Adipose tissue (tissue), 3 donors: Measurements from ENCODE around the gene RETREG2. TPM values are rescaled to one million over a fixed set of nuclear protein-coding genes. Genes with fewer than 3 reads are reported as not detected.

ENCODE experiments used
- H3K27ac ChIP-seq: one replicate; pipeline ENCODE4 v1.5.1; 2013; ENCODE audit warnings: low read depth, low read length
- WGBS, 3 donors: extraction: QIAGEN DNeasy Blood & Tissue Kit; methylation state at CpG; one replicate each; pipeline ENCODE4 v1.1.7; 2013; 5-methylcytosine and 5-hydroxymethylcytosine counted together
- polyA plus RNA-seq, 3 donors: library from polyadenylated mRNA; stranded (reverse); fragments of 200-250 nt; gene quantifications; one replicate each; pipeline ENCODE4 v1.2.3, GENCODE V29; 2013
- donor health status: healthy with polysubstance abuse.
- donor health status: Bipolar disorder and iron deficiency.
- donor health status: healthy.

The RETREG2 gene
- polyA plus RNA-seq, result 10 to 100 TPM; 34.3 to 44.2 (median 40.2) TPM

- WGBS, 3 donors, result 0 to 1% (median 0%) methylated on average over 30 to 67 of the region's 67 CpGs
- peak within 1 kb of the TSS; percentile 94 for H3K27ac ChIP-seq
Measured at GRCh38 chr2:219177552-219178376, at the start of gene RETREG2. TSS of gene RETREG2 (plus strand) at chr2:219178275. CDS start at chr2:219178353, 78 bp downstream.

- 42 to 84% (median 61%) methylated on average over 7 of the region's 7 CpGs for WGBS, 3 donors
- H3K27ac ChIP-seq, result no peak overlapping the region
Measured at GRCh38 chr2:219128396-219128795, 49.7 kb upstream of the RETREG2 start.

GRCh38 chr2:219129589-219129988 is 48.5 kb upstream of the RETREG2 start:
- no peak overlapping the region for H3K27ac ChIP-seq
- WGBS, 3 donors, result 92 to 97% (median 96%) methylated on average over 16 of the region's 16 CpGs

GRCh38 chr2:219131327-219131726 is 46.7 kb upstream of the RETREG2 start:
- H3K27ac ChIP-seq, result no peak overlapping the region
- WGBS, 3 donors, result 77 to 83% (median 81%) methylated on average over 3 of the region's 3 CpGs

GRCh38 chr2:219131744-219132143 is 46.3 kb upstream of the RETREG2 start:
- WGBS, 3 donors, result 75 to 88% (median 84%) methylated on average over 4 of the region's 4 CpGs
- no peak overlapping the region for H3K27ac ChIP-seq

- H3K27ac ChIP-seq, result no peak overlapping the region
- 66 to 86% (median 70%) methylated on average over 4 of the region's 4 CpGs for WGBS, 3 donors
Measured at GRCh38 chr2:219133976-219134375, 44.1 kb upstream of the RETREG2 start.

- no peak overlapping the region for H3K27ac ChIP-seq
- 94 to 97% (median 96%) methylated on average over 3 of the region's 3 CpGs for WGBS, 3 donors
Measured at GRCh38 chr2:219140722-219141121, 37.4 kb upstream of the RETREG2 start.

GRCh38 chr2:219142329-219142728 is 35.7 kb upstream of the RETREG2 start:
- H3K27ac ChIP-seq, result no peak overlapping the region
- 84 to 89% (median 86%) methylated on average over 6 of the region's 6 CpGs for WGBS, 3 donors

GRCh38 chr2:219149667-219150066 is 28.4 kb upstream of the RETREG2 start:
- no peak overlapping the region for H3K27ac ChIP-seq
- 8 to 47% (median 14%) methylated on average over 1 of the region's 1 CpG for WGBS, 3 donors

GRCh38 chr2:219155054-219155644 is 22.9 kb upstream of the RETREG2 start:
- 9 to 13% (median 12%) methylated on average over 4 of the region's 4 CpGs for WGBS, 3 donors
- no peak overlapping the region for H3K27ac ChIP-seq

GRCh38 chr2:219157396-219157795 is 20.7 kb upstream of the RETREG2 start:
- no peak overlapping the region for H3K27ac ChIP-seq
- 86 to 93% (median 91%) methylated on average over 8 of the region's 8 CpGs for WGBS, 3 donors

- 87 to 95% (median 92%) methylated on average over 4 of the region's 4 CpGs for WGBS, 3 donors
- no peak overlapping the region for H3K27ac ChIP-seq
Measured at GRCh38 chr2:219158025-219158424, 20.1 kb upstream of the RETREG2 start.

GRCh38 chr2:219158586-219158985 is 19.5 kb upstream of the RETREG2 start:
- no peak overlapping the region for H3K27ac ChIP-seq
- 83 to 90% (median 85%) methylated on average over 3 of the region's 3 CpGs for WGBS, 3 donors

GRCh38 chr2:219159771-219160185 is 18.3 kb upstream of the RETREG2 start:
- 6 to 13% (median 6%) methylated on average over 18 of the region's 18 CpGs for WGBS, 3 donors
- H3K27ac ChIP-seq, result no peak overlapping the region

GRCh38 chr2:219160186-219161017 is 17.7 kb upstream of the RETREG2 start, which contains the start of gene NHEJ1:
TSS of gene NHEJ1 (minus strand) at chr2:219160815. CDS start at chr2:219158362, 2,453 bp downstream.
- WGBS, 3 donors, result 1% methylated on average over 63 to 70 of the region's 70 CpGs

GRCh38 chr2:219161097-219161496 is 17.0 kb upstream of the RETREG2 start:
- 59 to 80% (median 74%) methylated on average over 4 of the region's 4 CpGs for WGBS, 3 donors
- no peak overlapping the region for H3K27ac ChIP-seq

More at GRCh38 chr2:219160186-219161017, 17.7 kb upstream of the RETREG2 start, which contains the start of gene NHEJ1:
- no peak within 1 kb of the TSS for H3K27ac ChIP-seq

GRCh38 chr2:219163156-219163555 is 14.9 kb upstream of the RETREG2 start:
- 89 to 97% (median 95%) methylated on average over 6 of the region's 6 CpGs for WGBS, 3 donors

GRCh38 chr2:219165058-219165911 is 12.8 kb upstream of the RETREG2 start:
- H3K27ac ChIP-seq, result no peak overlapping the region
- WGBS, 3 donors, result 84 to 90% (median 90%) methylated on average over 10 of the region's 10 CpGs

More at GRCh38 chr2:219163156-219163555, 14.9 kb upstream of the RETREG2 start:
- no peak overlapping the region for H3K27ac ChIP-seq
